ENCODE measurements around the gene RHBDL1.

RHBDL1 gene

DNA sequence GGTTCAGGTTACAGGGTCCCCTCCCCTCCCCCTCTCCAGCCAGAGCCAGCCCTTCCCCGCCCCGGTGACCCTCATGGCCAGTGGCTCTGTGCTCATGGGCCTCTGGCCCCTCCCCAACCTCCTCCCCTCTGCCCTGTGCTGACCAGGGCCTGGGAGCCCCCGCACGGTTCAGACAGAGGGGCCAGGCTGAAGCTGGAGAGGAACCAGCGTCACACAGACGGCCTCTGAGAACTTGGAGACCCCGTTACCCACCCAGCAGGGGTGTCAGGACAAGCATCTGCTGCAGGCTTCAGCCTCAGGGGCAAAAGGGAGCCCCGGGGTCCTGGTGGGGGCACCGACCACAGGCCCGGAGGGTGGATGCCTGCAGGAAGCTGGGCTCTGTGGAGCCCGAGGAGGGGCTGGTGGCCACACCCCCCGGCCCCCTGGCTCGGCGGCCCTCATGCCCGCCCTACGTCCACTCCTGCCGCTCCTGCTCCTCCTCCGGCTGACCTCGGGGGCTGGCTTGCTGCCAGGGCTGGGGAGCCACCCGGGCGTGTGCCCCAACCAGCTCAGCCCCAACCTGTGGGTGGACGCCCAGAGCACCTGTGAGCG lies 44.6 kb upstream of the RHBDL1 start, which contains the start of gene WFIKKN1:
Gene WFIKKN1, plus strand, starts transcription at position 171 of the 591 bp plus-strand sequence. Its CDS starts 269 bp downstream, at position 440.
- WGBS, 2 experiments (ENCODE audit: insufficient coverage in 2 of 2), result 9% methylated on average over 17 to 18 of the region's 23 CpGs
- peaks cover 44% of the 10 kb centered on the region for H3K36me3 ChIP-seq (ENCODE audit: control insufficient read depth, insufficient read depth, low read length)
- H3K9me3 ChIP-seq (ENCODE audit: control insufficient read depth, low read length), result no peaks in the 10 kb centered on the region
- peak within 1 kb of the TSS; percentile 94 for H3K27ac ChIP-seq (ENCODE audit: low read depth, low read length, severe bottlenecking)
- peak within 1 kb of the TSS; percentile 44 for H3K4me3 ChIP-seq (ENCODE audit: extremely low read depth, insufficient read depth, low read length, poor library complexity, severe bottlenecking)
- peaks cover 43% of the 10 kb centered on the region for H3K4me1 ChIP-seq (ENCODE audit: control insufficient read depth, insufficient read depth, low read length, poor library complexity, severe bottlenecking)

DNA sequence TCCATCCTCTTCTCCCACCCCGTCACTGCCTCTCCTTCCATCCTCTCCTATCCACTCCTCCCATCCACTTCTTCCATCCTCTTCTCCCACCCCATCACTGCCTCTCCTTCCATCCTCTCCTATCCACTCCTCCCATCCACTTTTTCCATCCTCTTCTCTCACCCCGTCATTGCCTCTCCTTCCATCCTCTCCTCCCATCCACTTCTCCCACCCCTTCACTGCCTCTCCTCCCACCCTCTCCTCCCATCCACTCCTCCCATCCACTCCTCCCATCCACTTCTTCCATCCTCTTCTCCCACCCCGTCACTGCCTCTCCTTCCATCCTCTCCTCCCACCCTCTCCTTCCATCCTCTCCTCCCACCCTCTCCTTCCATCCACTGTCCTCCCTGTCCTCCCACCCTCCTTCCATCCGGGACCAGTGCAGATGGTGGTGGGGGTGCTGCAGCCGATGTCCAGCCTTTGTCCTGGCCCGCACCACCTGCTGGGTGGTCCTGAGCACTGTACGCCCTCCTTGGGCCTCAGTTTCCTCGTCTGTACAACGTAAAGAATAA lies 43.6 kb upstream of the RHBDL1 start:
- WGBS, 2 experiments (ENCODE audit: insufficient coverage in 2 of 2), result 70 to 87% methylated on average over 5 to 7 of the region's 9 CpGs
- Histone ChIP-seq H3K36me3 (ENCODE audit: control insufficient read depth, insufficient read depth, low read length) (peaks cover 39% of the 10 kb centered on the region), H3K4me3 (ENCODE audit: extremely low read depth, insufficient read depth, low read length, poor library complexity, severe bottlenecking) (peak overlapping the region; percentile 8), H3K27ac (ENCODE audit: low read depth, low read length, severe bottlenecking) (no peak overlapping the region), H3K9me3 (ENCODE audit: control insufficient read depth, low read length) (no peaks in the 10 kb centered on the region), H3K4me1 (ENCODE audit: control insufficient read depth, insufficient read depth, low read length, poor library complexity, severe bottlenecking) (peaks cover 43% of the 10 kb centered on the region)

DNA sequence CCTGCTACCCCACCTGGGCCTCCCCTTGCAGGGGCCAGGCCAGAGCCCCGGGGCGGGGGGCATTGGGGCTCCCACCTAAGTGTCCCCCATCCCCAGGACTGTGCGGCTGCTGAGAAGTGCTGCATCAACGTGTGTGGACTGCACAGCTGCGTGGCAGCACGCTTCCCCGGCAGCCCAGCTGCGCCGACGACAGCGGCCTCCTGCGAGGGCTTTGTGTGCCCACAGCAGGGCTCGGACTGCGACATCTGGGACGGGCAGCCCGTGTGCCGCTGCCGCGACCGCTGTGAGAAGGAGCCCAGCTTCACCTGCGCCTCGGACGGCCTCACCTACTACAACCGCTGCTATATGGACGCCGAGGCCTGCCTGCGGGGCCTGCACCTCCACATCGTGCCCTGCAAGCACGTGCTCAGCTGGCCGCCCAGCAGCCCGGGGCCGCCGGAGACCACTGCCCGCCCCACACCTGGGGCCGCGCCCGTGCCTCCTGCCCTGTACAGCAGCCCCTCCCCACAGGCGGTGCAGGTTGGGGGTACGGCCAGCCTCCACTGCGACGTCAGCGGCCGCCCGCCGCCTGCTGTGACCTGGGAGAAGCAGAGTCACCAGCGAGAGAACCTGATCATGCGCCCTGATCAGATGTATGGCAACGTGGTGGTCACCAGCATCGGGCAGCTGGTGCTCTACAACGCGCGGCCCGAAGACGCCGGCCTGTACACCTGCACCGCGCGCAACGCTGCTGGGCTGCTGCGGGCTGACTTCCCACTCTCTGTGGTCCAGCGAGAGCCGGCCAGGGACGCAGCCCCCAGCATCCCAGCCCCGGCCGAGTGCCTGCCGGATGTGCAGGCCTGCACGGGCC lies 42.8 kb upstream of the RHBDL1 start:
- Histone ChIP-seq H3K27ac (ENCODE audit: low read depth, low read length, severe bottlenecking) (no peak overlapping the region), H3K4me1 (ENCODE audit: control insufficient read depth, insufficient read depth, low read length, poor library complexity, severe bottlenecking) (peaks cover 39% of the 10 kb centered on the region), H3K36me3 (ENCODE audit: control insufficient read depth, insufficient read depth, low read length) (peaks cover 32% of the 10 kb centered on the region), H3K4me3 (ENCODE audit: extremely low read depth, insufficient read depth, low read length, poor library complexity, severe bottlenecking) (no peak overlapping the region), H3K9me3 (ENCODE audit: control insufficient read depth, low read length) (no peaks in the 10 kb centered on the region)
- WGBS, 2 experiments (ENCODE audit: insufficient coverage in 2 of 2), result 95 to 97% methylated on average over 52 to 67 of the region's 67 CpGs

DNA sequence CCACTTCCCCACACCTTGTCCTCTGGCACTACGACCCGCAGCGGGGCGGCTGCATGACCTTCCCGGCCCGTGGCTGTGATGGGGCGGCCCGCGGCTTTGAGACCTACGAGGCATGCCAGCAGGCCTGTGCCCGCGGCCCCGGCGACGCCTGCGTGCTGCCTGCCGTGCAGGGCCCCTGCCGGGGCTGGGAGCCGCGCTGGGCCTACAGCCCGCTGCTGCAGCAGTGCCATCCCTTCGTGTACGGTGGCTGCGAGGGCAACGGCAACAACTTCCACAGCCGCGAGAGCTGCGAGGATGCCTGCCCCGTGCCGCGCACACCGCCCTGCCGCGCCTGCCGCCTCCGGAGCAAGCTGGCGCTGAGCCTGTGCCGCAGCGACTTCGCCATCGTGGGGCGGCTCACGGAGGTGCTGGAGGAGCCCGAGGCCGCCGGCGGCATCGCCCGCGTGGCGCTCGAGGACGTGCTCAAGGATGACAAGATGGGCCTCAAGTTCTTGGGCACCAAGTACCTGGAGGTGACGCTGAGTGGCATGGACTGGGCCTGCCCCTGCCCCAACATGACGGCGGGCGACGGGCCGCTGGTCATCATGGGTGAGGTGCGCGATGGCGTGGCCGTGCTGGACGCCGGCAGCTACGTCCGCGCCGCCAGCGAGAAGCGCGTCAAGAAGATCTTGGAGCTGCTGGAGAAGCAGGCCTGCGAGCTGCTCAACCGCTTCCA lies 42.0 kb upstream of the RHBDL1 start:
- Histone ChIP-seq H3K27ac (ENCODE audit: low read depth, low read length, severe bottlenecking) (no peak overlapping the region), H3K4me1 (ENCODE audit: control insufficient read depth, insufficient read depth, low read length, poor library complexity, severe bottlenecking) (peaks cover 41% of the 10 kb centered on the region), H3K9me3 (ENCODE audit: control insufficient read depth, low read length) (no peaks in the 10 kb centered on the region), H3K36me3 (ENCODE audit: control insufficient read depth, insufficient read depth, low read length) (peaks cover 24% of the 10 kb centered on the region), H3K4me3 (ENCODE audit: extremely low read depth, insufficient read depth, low read length, poor library complexity, severe bottlenecking) (no peak overlapping the region)
- 97 to 98% methylated on average over 73 to 74 of the region's 74 CpGs for WGBS, 2 experiments (ENCODE audit: insufficient coverage in 2 of 2)

DNA sequence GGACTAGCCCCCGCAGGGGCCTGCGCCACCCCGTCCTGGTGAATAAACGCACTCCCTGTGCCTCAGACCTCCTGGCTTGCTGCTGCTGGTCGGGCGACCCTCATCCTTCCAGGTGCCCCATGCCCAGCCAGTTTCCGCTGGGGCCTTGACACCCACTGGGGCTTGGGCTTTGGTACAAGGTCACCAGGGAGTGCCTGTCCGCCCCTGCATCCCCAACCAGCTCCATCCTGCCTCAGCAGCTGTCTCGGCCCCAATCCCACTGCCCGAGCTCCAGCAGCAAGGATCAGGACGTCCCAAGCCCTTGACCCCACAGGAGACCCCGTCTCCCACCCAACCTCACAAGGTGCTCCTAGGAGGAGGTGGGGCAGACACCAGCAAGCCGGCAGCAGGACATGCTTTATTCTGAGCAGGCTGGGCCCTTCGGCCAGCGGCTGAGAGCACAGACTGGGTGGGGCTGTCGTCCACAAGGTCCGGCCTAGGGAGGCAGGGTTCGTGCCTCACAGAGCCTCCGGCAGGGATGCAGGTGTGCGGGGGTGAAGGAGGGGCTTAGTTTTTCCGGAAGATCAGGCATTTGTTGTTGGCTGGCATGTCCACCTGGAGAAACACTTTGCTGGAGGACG lies 41.3 kb upstream of the RHBDL1 start:
- Histone ChIP-seq H3K27ac (ENCODE audit: low read depth, low read length, severe bottlenecking) (no peak overlapping the region), H3K4me3 (ENCODE audit: extremely low read depth, insufficient read depth, low read length, poor library complexity, severe bottlenecking) (no peak overlapping the region), H3K4me1 (ENCODE audit: control insufficient read depth, insufficient read depth, low read length, poor library complexity, severe bottlenecking) (peaks cover 35% of the 10 kb centered on the region), H3K36me3 (ENCODE audit: control insufficient read depth, insufficient read depth, low read length) (peaks cover 22% of the 10 kb centered on the region), H3K9me3 (ENCODE audit: control insufficient read depth, low read length) (no peaks in the 10 kb centered on the region)
- WGBS, 2 experiments (ENCODE audit: insufficient coverage in 2 of 2), result 92 to 97% methylated on average over 13 to 15 of the region's 22 CpGs

DNA sequence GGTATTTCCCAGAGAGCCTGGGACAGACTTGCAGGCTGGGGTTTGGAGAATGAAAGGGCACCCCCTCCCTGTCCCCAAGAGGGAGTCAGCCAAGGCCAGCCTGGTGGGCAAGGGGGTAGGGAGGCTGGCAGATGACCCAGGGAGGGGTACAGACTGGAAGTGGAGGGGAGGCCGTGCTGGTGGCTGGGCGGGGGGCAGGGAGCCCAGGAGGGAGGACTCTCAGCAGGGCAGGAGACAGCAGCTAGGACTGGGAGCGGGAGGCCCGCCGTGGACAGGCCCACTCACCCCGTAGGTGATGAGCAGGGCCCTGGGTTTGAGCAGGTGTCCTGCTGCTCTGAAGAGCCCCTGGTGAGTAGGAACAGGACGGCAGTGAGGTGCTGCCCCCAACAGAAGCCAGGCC lies 40.5 kb upstream of the RHBDL1 start:
- H3K36me3 ChIP-seq (ENCODE audit: control insufficient read depth, insufficient read depth, low read length), result peaks cover 22% of the 10 kb centered on the region
- 91 to 93% methylated on average over 6 to 7 of the region's 7 CpGs for WGBS, 2 experiments (ENCODE audit: insufficient coverage in 2 of 2)
- H3K27ac ChIP-seq (ENCODE audit: low read depth, low read length, severe bottlenecking), result no peak overlapping the region
- H3K9me3 ChIP-seq (ENCODE audit: control insufficient read depth, low read length), result no peaks in the 10 kb centered on the region
- H3K4me3 ChIP-seq (ENCODE audit: extremely low read depth, insufficient read depth, low read length, poor library complexity, severe bottlenecking), result peak overlapping the region; percentile 75
- H3K4me1 ChIP-seq (ENCODE audit: control insufficient read depth, insufficient read depth, low read length, poor library complexity, severe bottlenecking), result peaks cover 27% of the 10 kb centered on the region

DNA sequence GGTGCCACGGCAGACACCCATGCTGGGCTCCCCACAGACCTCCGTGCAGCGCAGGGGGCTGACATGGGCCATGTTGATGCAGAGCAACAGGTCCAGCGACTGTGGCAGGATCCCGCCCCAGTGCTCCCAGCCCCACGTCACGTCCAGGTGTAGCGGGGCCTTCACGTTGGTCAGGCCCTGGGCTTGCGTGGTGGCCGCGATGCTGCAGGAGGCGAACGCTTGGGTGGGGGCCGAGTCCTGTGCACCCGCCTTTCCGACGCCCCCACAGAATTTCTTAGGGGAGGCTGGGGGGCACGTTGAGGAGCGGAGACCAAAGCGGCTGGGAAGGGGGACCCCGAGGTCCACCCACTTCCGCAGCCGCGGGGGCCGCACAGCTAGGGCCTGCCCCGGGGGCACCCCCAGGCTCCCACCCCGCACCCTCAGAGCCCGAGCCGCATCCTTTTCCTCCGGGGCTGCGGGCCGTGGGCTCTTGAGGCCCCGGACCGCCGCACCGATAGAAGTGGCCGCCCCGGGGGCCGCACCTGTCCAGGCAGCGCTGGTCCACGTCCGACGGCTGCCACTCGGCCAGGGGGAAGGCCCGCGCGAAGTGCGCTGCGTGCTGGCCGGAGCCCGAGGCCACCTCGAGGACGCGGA lies 39.8 kb upstream of the RHBDL1 start:
- Histone ChIP-seq H3K4me1 (ENCODE audit: control insufficient read depth, insufficient read depth, low read length, poor library complexity, severe bottlenecking) (peaks cover 20% of the 10 kb centered on the region), H3K4me3 (ENCODE audit: extremely low read depth, insufficient read depth, low read length, poor library complexity, severe bottlenecking) (peak overlapping the region; percentile 75), H3K27ac (ENCODE audit: low read depth, low read length, severe bottlenecking) (no peak overlapping the region), H3K9me3 (ENCODE audit: control insufficient read depth, low read length) (no peaks in the 10 kb centered on the region), H3K36me3 (ENCODE audit: control insufficient read depth, insufficient read depth, low read length) (peaks cover 22% of the 10 kb centered on the region)
- 14 to 15% methylated on average over 44 to 50 of the region's 55 CpGs for WGBS, 2 experiments (ENCODE audit: insufficient coverage in 2 of 2)

DNA sequence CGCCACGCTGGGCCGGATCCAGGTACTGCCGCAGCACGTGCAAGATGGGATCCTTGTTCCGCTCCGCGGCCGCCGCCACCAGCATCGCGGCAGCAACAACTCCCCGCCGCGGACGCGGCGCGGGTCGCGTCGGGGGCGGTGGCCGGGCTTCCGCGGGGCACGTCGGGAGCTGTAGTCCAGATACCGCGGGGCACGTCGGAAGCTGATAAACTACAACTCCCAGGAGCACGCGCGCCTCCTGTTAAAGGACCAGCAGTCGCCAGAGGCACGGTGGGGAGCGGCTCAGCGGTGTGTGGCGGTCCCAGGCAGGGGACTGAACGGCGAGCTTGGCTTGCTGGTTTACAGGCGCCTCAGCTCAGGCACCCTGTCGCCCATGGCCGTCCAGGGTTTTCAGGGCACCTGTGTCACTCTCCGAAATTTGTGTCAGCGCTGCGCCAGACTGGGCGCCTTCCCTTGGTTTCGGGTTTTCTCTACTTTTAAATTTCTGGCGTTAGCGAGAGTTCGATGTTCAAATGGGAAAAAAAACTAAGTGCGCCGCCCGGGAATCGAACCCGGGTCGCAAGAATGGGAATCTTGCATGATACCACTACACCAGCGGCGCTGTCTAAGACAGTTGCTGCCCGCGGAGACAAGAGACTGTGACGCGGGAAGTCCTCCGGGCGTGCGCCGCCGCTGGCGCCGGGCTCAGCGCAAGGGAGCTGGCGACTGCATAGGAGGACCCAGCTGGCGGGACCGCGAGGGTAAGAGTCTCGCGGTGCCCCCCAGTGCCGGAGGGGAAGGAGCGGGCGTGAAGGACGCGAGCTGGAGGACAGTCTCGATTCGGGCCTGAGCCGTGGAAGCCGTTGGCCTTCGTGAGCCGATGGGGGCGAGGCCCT lies 39.0 kb upstream of the RHBDL1 start, which contains the start of gene METTL26:
Gene METTL26, minus strand, starts transcription at position 100 of the 875 bp plus-strand sequence. Its CDS starts 15 bp downstream, at position 85.
- Histone ChIP-seq H3K27ac (ENCODE audit: low read depth, low read length, severe bottlenecking) (peak within 1 kb of the TSS; percentile 91), H3K4me1 (ENCODE audit: control insufficient read depth, insufficient read depth, low read length, poor library complexity, severe bottlenecking) (peaks cover 12% of the 10 kb centered on the region), H3K36me3 (ENCODE audit: control insufficient read depth, insufficient read depth, low read length) (peaks cover 22% of the 10 kb centered on the region), H3K4me3 (ENCODE audit: extremely low read depth, insufficient read depth, low read length, poor library complexity, severe bottlenecking) (peak within 1 kb of the TSS; percentile 75), H3K9me3 (ENCODE audit: control insufficient read depth, low read length) (no peaks in the 10 kb centered on the region)
- WGBS, 2 experiments (ENCODE audit: insufficient coverage in 2 of 2), result 0 to 1% methylated on average over 80 to 82 of the region's 91 CpGs
